ENCODE measurements around the gene RPS6KA2.

The RPS6KA2 gene

DNA sequence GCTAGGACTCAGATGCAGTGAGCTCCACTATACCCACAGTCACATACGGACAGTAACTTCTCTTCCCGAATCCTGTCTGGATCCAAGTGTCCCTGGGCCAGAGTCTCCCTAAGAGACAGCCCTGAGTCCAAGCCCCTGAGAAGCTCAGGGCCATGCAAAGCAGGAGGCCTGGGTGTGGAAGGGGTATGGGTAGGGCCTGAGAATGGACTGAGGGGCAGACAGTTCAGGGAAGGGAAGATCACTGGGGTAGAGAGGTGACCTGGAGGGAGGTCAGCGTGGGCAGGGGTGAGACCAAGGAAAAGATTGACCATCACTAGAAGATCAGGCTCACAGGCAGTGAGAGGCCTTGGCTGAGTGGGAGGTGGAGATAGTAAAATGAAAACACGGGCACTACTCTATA lies 8.8 kb downstream of the RPS6KA2 start:
- DNase-seq (ENCODE audit: low read depth), result no peak
- TF ChIP-seq, protein P1, sequence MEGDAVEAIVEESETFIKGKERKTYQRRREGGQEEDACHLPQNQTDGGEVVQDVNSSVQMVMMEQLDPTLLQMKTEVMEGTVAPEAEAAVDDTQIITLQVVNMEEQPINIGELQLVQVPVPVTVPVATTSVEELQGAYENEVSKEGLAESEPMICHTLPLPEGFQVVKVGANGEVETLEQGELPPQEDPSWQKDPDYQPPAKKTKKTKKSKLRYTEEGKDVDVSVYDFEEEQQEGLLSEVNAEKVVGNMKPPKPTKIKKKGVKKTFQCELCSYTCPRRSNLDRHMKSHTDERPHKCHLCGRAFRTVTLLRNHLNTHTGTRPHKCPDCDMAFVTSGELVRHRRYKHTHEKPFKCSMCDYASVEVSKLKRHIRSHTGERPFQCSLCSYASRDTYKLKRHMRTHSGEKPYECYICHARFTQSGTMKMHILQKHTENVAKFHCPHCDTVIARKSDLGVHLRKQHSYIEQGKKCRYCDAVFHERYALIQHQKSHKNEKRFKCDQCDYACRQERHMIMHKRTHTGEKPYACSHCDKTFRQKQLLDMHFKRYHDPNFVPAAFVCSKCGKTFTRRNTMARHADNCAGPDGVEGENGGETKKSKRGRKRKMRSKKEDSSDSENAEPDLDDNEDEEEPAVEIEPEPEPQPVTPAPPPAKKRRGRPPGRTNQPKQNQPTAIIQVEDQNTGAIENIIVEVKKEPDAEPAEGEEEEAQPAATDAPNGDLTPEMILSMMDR (IDR thresholded peaks at IDR 0.05; ENCODE audit: low read length, missing control alignments), result no peak
- no peak overlapping the region for H3K4me3 ChIP-seq (replicated peaks; ENCODE audit: low read depth, low read length)

DNA sequence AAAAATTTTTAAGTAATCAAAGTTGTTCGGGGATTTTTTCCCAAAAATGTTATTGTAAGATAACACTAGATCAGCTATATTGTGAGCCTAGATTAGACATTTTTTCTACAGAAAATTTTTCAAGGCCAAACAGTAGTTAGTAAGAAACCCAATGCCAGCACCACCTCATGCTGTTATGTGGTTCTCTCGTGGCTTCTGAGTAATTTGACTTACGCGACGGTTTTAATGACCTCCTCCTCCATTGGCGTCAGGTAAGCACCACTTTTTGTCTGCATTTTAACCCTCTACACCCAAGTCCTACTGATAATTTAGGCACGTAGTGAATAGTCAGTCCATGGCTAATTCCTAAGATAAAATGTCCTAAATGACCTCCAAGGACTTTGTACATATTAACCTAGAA lies 9.7 kb downstream of the RPS6KA2 start:
- no peak overlapping the region for H3K4me3 ChIP-seq (replicated peaks; ENCODE audit: low read depth, low read length)
- TF ChIP-seq, protein P1 (IDR thresholded peaks at IDR 0.05; ENCODE audit: low read length, missing control alignments), result no peak
- DNase-seq (ENCODE audit: low read depth), result no peak

DNA sequence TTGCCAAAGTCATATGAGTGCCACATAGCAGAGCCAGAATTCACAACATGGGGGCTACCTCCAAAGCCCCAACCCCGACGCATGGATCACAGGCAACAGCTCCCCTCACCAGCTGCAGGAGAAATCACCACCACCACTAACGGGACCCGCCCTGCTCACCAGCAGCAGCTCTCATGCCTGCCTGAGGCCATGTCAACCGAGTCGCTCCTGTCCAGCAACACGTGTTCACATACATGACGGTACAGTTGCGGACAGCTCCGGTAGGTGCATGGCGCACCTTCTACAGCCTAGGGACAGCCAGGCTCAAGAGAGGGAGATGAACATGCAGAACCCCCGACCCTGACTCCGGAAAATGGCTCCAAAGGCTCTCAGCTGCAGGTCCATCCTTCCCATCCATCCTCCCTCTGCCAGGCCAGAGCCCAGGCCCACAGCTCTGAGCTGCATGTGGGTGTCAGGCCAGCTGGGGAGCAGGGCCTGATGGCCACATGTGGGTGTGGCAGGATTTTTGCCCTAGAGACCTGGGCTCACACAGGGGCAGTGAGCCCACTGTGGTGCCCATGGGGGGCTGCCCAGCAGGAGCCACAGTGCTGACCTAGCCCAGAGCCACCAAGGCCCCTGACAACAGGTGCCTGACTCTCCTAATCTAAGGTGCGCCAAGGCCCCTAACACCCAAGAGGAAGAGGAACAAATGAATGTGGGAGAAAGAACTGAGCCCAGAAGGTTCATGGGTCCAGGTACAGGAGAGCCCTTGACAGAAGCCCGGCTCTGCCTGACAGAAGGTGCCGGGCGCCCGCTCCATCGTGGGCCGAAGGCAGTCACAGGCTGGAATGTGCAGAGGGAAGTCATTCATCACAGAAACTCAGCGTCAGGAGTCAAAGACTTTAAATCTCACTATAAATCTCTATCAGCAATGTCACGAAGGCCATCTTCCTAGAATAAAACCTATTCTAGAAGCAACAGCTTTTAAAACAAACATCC lies 10.5 kb downstream of the RPS6KA2 start:
- TF ChIP-seq, protein P1 (IDR thresholded peaks at IDR 0.05; ENCODE audit: low read length, missing control alignments), result no peak
- no peak for DNase-seq (ENCODE audit: low read depth)
- H3K4me3 ChIP-seq (replicated peaks; ENCODE audit: low read depth, low read length), result no peak overlapping the region

DNA sequence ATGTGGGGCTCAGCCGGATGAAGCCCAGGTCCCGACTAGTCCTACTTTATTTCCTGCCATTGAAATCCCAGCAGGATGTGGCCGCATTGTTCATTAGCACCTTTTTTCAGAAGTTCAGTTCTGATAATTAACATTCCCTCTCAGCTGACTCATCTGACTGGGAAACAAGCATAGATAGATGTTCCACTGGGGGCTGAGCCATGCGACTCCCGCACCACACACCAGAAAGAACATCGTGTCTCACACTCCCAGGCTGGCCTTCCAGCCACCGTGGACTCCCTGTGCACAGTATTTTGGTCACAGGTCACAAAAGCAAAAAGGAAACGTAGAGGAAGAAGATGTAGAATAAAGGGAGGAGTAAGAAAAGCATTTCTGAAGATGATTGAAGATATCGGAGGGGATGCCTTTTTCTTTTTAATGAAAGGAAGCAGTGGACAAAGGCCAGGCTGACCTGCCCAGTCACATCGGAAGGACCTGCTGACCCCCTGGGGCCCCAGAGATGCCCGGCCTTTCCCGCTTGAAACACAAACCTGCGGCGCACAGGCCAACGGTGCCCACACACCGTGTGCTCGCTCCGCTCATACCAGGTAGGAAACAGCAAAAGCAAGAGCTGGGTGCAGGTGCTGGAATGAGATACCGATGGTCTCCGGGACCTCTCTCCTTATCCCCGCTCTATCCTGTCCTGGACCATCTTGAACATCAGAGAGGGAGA lies 11.8 kb downstream of the RPS6KA2 start:
- no peak overlapping the region for H3K4me3 ChIP-seq (replicated peaks; ENCODE audit: low read depth, low read length)
- TF ChIP-seq, protein P1 (IDR thresholded peaks at IDR 0.05; ENCODE audit: low read length, missing control alignments), result no peak
- DNase-seq (ENCODE audit: low read depth), result peak; percentile 37

DNA sequence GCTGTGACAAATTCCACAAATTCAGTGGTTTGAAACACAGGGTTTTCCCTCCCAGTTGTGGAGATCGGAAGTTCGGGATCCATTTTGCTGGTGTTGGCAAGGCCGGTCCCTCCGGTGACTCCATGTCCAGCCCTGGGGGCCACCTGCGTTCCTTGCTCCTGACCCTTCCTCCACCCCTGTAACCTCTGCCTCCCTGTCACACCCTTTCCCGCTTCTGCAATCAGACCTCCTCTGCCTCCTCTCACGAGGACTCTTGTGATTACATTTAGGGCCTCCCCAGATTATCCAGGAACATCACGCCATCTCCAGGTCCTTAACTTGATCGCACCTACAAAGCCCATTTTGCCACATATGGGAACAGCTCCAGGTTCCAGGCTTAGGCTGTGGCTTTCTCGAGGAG lies 12.5 kb downstream of the RPS6KA2 start:
- TF ChIP-seq, protein P1 (IDR thresholded peaks at IDR 0.05; ENCODE audit: low read length, missing control alignments), result no peak
- DNase-seq (ENCODE audit: low read depth), result peak; percentile 22
- H3K4me3 ChIP-seq (replicated peaks; ENCODE audit: low read depth, low read length), result no peak overlapping the region

DNA sequence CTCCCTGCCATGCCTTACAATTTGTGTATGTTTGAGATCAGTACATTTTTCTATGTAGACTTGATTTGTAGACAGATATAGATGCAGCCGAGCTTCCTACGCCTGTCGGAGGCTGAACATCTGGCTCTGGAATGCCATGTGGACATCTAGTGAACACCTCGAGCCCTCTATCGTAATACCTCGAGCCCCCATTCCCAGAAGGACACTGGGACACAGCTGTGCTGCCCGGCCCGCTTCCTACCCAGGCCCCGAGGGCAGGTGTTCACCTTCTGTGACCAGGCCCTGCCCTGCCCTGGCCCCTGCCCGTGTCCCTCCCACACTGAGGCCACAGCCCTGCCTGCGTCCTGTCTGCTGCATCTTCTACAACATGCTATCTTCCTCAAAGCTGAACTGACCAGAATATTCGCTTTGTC lies 12.9 kb downstream of the RPS6KA2 start:
- DNase-seq (ENCODE audit: low read depth), result no peak
- no peak overlapping the region for H3K4me3 ChIP-seq (replicated peaks; ENCODE audit: low read depth, low read length)
- TF ChIP-seq, protein P1 (IDR thresholded peaks at IDR 0.05; ENCODE audit: low read length, missing control alignments), result no peak
